HG03097 (cell line): ENCODE results near the gene MMP19.
"Not testable (repeated sequence)": the region's sequence is repeated elsewhere in the genome, so short reads cannot be mapped to it uniquely, and the experiment has no call there.

Experiments
- ATAC-seq: cut with Tn5 transposase; IDR thresholded peaks from one replicate; pipeline ENCODE4 v1.9.1; 2021; ENCODE audit not compliant: unreplicated experiment, low FRiP score

Gene MMP19

GRCh38 chr12:55844961-55845360, 2.2 kb upstream of the MMP19 start:
- ATAC-seq = no peak

GRCh38 chr12:55843431-55843830, 695 bp upstream of the MMP19 start:
- no peak for ATAC-seq

- no peak for ATAC-seq
Measured at GRCh38 chr12:55840581-55841351, 2.0 kb downstream of the MMP19 start.

GRCh38 chr12:55839345-55840140, 3.2 kb downstream of the MMP19 start:
- no peak for ATAC-seq

- ATAC-seq = no peak
Measured at GRCh38 chr12:55838361-55838760, 4.4 kb downstream of the MMP19 start.

- ATAC-seq = not testable (repeated sequence)
Measured at GRCh38 chr12:55834400-55834799, 8.3 kb downstream of the MMP19 start.

GRCh38 chr12:55833056-55833455, 9.7 kb downstream of the MMP19 start:
- no peak for ATAC-seq

GRCh38 chr12:55831447-55831815, 11.3 kb downstream of the MMP19 start:
- ATAC-seq = no peak

- no peak for ATAC-seq
Measured at GRCh38 chr12:55830601-55831446, 11.9 kb downstream of the MMP19 start.

GRCh38 chr12:55829967-55830600, 12.7 kb downstream of the MMP19 start:
- peak; percentile 26 for ATAC-seq

GRCh38 chr12:55828357-55828756, 14.4 kb downstream of the MMP19 start:
- no peak for ATAC-seq

GRCh38 chr12:55827806-55828205, 14.9 kb downstream of the MMP19 start:
- no peak for ATAC-seq

GRCh38 chr12:55824726-55825125, 18.0 kb downstream of the MMP19 start:
- no peak for ATAC-seq

- ATAC-seq = no peak
Measured at GRCh38 chr12:55823419-55823818, 19.3 kb downstream of the MMP19 start.

GRCh38 chr12:55822228-55822627, 20.5 kb downstream of the MMP19 start:
- no peak for ATAC-seq

- no peak for ATAC-seq
Measured at GRCh38 chr12:55820679-55821078, 22.1 kb downstream of the MMP19 start.

- no peak for ATAC-seq
Measured at GRCh38 chr12:55818886-55819285, 23.9 kb downstream of the MMP19 start.

- ATAC-seq = no peak
Measured at GRCh38 chr12:55818140-55818728, 24.5 kb downstream of the MMP19 start.

- peak; percentile 97 for ATAC-seq
Measured at GRCh38 chr12:55817345-55818139, 25.2 kb downstream of the MMP19 start, which contains the start of the genes ORMDL2 and SARNP. Gene ORMDL2 (plus strand): TSS chr12:55818041. CDS start chr12:55819000, 959 bp downstream. Gene SARNP (minus strand): TSS chr12:55817724. CDS start chr12:55817701, 23 bp downstream.
